Measurements from ENCODE around the gene SUMF1.
A peak's percentile ranks its signal among the peaks of the same experiment; 100 is the strongest.
"Not testable (repeated sequence)": the region's sequence is repeated elsewhere in the genome, so short reads cannot be mapped to it uniquely, and the experiment has no call there.

Gene SUMF1

DNA sequence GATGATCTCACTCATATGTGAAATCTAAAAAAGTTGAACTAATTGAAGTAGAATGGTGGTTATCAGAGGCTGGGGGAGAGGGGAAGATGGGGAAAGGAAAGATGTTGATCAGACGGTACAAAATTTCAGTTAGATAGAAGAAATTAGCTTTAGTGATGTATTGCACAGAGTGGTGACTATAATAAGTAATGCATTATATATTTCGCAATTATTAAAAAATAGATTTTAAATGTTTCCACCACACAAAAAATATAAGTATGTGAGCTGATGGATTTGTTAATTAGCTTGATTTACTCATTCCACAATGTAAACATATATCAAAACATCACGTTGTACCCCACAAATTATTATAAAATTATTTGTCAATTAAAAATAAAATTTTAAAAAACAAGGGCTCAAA is 8.1 kb downstream of the SUMF1 start:
- DNase-seq: no peak

- DNase-seq: not testable (repeated sequence)
Measured at GRCh38 chr3:4456780-4457179, 10.3 kb downstream of the SUMF1 start.

- no peak for DNase-seq
Measured at GRCh38 chr3:4454142-4454541, 12.9 kb downstream of the SUMF1 start.

GRCh38 chr3:4449043-4449805 is 17.8 kb downstream of the SUMF1 start:
- no peak for DNase-seq

DNA sequence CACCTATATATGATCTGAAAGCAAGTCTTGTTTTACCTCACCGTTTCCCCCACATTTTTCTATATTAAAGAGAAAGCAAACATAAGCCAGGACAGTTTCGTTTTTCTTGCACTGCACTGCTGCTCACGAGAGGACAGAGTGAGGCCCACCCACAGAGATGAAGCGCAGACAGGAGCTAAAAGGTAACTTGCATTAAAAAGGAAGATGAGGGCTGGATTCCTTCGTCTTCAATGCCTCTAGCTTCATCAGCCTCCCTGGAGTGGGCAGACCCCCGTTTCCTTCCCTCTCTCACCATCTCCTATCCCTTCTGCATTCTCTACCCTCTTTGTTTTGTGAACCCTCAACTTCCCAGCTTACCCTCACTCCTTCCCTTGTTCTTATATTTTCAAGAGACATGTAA is 18.9 kb downstream of the SUMF1 start:
- no peak for DNase-seq

GRCh38 chr3:4447295-4447999 is 19.6 kb downstream of the SUMF1 start:
- no peak for DNase-seq

DNA sequence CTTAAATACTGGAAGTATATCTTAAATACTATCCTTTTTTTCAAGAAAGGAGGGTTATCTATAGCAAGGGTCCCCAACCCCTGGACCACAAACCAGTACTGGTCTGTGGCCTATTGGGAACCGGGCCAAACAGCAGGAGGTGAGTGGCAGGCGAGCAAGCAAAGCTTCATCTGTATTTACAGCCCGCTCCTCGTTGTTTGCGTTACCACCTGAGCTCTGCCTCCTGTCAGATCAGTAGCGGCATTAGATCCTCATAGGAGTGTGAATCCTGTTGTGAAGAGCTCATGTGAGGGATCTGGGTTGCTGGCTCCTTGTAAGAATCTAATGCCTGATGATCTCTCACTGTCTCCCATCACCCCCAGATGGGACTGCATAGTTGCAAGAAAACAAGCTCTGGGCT is 26.1 kb downstream of the SUMF1 start:
- DNase-seq: no peak

DNA sequence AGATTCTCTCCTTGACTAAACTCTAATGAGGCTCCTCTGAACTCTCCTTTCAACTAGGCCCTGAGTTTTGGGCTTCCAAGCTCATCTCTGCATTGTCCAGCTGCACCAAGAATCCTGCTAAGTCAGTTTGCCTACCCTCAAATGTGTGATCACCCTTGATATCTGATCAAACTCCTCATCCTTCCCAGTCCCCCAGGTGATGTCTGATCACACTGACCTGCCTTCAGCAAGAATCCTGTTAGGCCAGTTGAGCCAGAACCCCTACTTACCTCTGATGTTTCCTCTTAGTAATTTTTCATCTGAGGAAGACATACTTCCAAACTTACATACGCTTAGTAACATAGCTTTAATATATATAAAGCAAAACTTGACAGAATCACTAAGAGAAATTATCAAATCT is 28.8 kb downstream of the SUMF1 start:
- DNase-seq: no peak

- DNase-seq: no peak
Measured at GRCh38 chr3:4432259-4432658, 34.8 kb downstream of the SUMF1 start.

DNA sequence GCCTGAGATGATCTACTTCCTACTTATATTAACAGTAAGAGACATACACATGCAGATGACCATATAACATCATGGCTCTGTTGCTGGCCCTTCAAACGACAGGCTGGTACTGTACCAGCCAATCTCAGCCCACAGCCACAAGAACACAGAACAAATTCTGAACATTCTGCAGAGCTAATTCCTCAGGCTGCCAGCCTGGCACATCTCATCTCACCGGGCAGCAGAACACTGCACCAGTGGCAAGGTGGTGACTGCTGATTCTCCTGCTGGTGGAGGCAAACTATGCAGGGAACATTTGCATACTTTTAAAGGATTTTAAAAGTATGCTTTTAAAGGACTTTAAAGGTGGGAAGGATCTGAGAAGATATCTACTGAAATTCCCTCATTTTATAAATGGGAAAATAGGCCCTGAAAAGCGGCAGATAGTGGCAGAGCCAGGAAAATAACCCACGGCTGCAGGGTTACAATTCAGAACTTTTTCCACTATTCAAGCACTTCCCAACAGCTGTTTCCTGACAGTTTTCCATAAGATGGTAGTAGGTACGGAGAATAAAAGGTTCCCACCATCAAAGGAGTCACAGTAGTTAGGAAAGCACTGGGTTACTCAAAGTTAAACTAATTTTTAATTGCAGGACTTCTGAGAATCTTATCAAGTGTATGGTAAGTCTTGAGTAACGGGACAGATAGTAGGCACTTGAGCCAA is 37.3 kb downstream of the SUMF1 start:
- DNase-seq: no peak

GRCh38 chr3:4426782-4427344 is 40.2 kb downstream of the SUMF1 start:
- DNase-seq: peak; percentile 85

GRCh38 chr3:4426261-4426781 is 40.7 kb downstream of the SUMF1 start:
- DNase-seq: peak; percentile 25

- DNase-seq: no peak
Measured at GRCh38 chr3:4425707-4426106, 41.4 kb downstream of the SUMF1 start.

DNA sequence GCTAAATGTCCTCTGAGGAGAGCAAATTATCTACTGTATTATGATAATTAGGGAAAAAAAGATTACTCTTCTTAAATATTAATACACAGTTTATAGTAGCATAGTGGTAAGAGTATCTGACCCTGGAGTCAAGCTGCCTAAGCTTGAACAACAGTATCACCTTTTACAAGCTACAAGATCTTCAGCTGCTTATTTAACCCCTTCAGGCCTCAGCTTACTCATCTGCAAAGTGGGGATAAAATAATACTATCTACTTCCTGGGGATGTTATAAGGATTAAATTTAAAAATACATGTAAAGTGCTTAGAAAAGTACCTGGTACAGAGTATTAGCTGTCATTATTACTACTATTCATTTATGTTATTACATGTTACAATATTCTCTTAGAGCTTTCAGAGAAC is 42.0 kb downstream of the SUMF1 start:
- no peak for DNase-seq

DNA sequence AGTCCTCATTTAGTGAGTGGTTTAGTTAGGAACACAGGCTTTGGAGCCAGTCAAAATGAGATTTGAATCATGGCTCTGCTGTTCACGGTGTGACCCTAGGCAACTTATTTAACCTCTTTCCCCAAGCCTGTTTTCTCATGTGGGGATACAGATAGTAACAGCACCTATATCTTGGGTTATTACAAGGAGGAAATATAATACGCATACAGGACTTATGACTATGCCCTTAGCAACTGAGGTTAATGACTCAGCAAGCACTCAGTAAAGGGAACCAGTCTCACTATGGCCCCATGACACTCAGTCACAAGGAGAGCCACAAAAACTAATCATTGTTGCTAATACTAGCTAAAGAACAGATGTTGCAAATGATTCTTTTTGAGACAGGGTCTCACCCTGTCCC is 45.9 kb downstream of the SUMF1 start:
- peak; percentile 53 for DNase-seq

- DNase-seq: no peak
Measured at GRCh38 chr3:4419920-4420319, 47.1 kb downstream of the SUMF1 start.

DNA sequence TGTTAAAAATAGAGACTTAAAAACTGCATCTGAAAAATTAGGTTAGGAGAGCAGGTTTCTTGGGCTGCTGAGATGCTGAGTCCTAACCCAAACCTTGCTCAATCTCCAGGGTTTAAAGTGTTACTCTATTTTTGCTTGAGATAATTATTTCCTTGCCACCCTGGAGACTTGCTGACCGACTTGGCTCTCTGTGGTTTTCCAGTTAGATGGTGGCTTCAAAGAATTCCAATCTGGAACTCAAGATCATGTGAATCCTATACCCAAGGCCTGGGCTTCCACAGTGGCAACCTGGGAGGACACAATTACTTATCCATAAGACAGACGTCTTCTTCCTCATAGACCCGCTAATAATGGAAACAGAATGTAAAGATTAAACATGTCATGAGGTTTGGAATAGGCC is 47.7 kb downstream of the SUMF1 start:
- no peak for DNase-seq

GRCh38 chr3:4418156-4418555 is 48.9 kb downstream of the SUMF1 start:
- no peak for DNase-seq

DNA sequence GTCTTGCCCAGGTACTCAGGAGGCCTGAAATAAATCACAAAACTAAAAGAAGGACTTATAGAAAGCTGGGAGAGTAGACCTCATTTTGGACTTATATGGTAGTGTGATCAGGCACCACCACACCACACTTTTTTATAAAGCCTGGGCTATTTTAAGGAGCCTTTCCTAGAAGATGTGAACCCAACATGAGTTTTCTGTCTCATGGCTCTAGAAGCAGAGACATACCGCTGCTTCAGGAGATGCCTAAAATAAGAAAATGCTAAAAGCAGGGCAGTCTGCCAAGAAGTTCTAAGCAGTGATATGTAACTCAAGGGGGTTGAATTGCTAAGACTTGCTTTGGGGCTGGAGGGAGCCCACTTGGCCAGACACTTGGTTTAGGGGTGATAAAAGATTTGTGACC is 49.6 kb downstream of the SUMF1 start:
- peak; percentile 60 for DNase-seq

DNA sequence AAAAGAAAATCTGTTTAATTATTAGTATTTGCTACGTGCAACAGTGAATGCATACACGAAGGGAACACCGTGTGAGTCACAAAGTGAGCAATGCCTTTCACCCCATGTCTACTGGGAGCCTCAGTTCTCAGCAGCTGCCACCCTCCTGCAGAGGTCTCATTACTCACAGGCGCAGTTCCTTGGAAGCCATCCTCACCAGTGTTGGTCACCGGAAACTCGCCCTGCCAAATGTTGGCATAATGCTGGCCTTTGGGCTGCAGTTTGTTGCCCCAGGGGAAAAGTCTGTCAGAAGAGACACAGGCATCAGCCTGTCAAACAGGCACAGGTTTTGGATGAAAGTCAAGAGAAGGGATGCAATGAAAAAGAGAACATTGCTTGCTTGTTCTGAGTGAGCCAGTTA is 50.1 kb downstream of the SUMF1 start:
- DNase-seq: peak; percentile 72

- DNase-seq: no peak
Measured at GRCh38 chr3:4416427-4416945, 50.6 kb downstream of the SUMF1 start.

- DNase-seq: peak; percentile 40
Measured at GRCh38 chr3:4413467-4413866, 53.6 kb downstream of the SUMF1 start.

DNA sequence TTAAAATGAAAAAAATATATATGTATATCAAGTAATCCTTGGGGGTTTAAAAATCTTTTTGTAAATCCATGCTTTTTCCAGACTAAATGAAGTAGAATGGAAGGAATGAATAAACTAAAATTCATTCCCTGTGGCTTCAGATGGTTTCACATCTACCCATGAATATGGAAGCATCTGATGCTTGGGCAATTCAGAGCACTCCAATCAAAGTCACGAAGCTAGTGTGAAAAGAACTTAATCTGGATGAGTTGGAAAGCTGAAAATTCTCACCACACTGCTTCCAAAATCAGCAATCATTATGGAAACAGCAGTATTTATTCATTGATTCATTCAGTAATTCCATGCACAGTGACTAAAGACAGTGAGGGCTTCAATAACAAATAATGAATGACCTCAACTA is 55.2 kb downstream of the SUMF1 start:
- DNase-seq: no peak

Measured in fibroblast of skin of right biceps (primary cell).